Stomach (tissue), 4 donors: ENCODE data around the gene HADHB.

Experiments
- EP300 ChIP-seq: sonication (generic); formaldehyde crosslinking; IDR thresholded peaks from one replicate; pipeline ENCODE4 v1.6.1; 2017; ENCODE audit warnings: antibody characterized with exemption
- POLR2A ChIP-seq, 4 donors: fragments of 450-650 bp; IDR thresholded peaks; one replicate each; pipeline ENCODE4 v1.6.1; 2016; ENCODE audit warnings: antibody characterized with exemption in 4 of 4, control low read depth in 2 of 4, mild to moderate bottlenecking in 1 of 4, moderate library complexity in 1 of 4
- POLR2AphosphoS5 ChIP-seq, 3 donors: sonication (generic); formaldehyde crosslinking; IDR thresholded peaks; one replicate each; pipeline ENCODE4 v1.6.1; 2016; ENCODE audit warnings: antibody characterized with exemption in 3 of 3
- TF ChIP-seq, protein P1 (sequence below), 7 experiments: fragments of 450-650 bp in 4 of 7; fragments of 200-600 bp in 3 of 7; sonication (generic) in 3 of 7; IDR thresholded peaks; one replicate each; pipeline ENCODE4 v1.5.1; 2016 to 2019; ENCODE audit warnings: antibody characterized with exemption in 7 of 7, control low read depth in 2 of 7, mild to moderate bottlenecking in 1 of 7

DNA sequence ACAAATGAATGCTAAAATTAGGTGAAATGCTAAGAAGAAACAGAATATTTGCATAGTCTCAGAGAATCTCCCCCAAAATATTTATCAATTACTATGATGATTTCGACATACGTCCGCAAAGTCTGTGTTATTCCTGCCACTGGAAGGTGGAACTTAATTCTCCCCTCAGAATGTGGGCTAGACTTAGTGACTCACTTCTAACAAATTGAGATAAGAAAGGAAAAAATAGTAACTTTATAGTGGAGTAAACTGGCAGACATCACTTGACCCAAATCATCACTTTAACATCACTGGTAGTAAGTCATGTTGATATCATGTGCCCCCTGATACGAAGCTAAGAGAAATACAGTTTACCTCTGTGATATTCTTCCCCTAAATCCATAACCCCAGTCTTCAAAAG is 23.5 kb downstream of the HADHB start:
- TF ChIP-seq, protein P1, sequence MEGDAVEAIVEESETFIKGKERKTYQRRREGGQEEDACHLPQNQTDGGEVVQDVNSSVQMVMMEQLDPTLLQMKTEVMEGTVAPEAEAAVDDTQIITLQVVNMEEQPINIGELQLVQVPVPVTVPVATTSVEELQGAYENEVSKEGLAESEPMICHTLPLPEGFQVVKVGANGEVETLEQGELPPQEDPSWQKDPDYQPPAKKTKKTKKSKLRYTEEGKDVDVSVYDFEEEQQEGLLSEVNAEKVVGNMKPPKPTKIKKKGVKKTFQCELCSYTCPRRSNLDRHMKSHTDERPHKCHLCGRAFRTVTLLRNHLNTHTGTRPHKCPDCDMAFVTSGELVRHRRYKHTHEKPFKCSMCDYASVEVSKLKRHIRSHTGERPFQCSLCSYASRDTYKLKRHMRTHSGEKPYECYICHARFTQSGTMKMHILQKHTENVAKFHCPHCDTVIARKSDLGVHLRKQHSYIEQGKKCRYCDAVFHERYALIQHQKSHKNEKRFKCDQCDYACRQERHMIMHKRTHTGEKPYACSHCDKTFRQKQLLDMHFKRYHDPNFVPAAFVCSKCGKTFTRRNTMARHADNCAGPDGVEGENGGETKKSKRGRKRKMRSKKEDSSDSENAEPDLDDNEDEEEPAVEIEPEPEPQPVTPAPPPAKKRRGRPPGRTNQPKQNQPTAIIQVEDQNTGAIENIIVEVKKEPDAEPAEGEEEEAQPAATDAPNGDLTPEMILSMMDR (IDR thresholded peaks at IDR 0.05): no peak
- TF ChIP-seq POLR2A (IDR thresholded peaks at IDR 0.05) (no peak), EP300 (no peak), POLR2AphosphoS5 (IDR thresholded peaks at IDR 0.05) (no peak)
